GM18520 (cell line): ENCODE results near the gene AFG3L2.

Source experiments
- ATAC-seq: cut with Tn5 transposase; IDR thresholded peaks from one replicate; pipeline ENCODE4 v1.9.1; 2021; ENCODE audit not compliant: unreplicated experiment

Gene AFG3L2

DNA sequence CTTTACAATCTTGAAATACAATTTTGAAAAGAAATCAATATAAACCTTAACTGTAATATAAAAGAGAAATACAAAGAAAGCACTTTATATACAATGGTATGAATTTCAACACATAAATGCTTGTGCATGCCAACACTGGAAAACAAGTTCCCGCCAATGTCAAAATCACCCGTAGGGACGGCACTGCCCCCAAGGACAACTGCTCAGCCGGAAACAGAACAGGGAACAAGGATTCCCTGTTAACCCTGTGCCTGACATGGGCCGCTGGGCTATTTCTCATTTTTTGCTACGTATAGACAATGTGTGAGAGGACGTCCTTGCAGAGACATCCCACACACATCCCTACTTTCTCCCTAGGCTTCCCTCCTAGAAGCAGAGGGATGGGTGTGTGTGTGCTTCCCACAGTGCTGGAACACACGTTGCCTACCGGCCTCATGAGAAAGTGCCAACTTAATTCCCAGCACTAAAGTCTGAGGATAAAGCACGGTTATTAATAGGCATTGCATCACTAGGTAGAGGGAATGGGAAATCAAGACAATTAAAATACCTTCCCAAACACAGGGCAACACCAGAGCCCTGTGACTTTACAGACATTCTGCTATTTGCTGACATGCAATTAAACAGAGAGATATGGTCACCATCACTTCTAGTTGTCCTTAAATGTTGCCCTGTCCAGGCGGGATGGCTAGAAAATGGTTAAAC is 14.4 kb downstream of the AFG3L2 start:
- ATAC-seq = no peak

DNA sequence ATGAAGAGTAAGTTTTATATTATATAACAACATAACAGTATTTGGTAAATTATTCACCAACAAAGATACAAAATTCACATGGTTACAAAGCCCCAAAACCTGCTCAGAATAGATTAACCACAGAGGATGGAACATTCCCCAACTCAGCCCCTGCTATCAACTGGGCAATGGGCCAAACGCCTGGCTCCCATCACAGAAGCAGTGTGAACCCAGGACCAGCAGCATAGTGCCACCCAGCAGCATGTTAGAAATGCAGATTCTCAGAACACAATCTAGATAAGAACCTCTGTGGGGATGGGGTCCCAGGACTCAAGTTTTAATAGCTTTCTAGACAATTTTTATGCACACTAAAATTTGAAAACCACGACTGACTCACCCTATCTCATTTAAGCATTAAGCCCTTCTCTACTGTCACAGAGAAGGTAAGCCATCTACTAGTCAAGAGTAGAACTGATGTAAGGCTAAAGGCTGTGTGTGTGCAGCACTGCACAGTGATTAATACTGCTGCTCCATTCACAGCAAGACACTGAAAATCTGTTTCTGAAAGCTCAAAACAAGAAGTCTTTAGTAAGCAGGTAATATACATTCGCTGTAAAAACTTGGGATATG is 15.2 kb downstream of the AFG3L2 start:
- no peak for ATAC-seq

DNA sequence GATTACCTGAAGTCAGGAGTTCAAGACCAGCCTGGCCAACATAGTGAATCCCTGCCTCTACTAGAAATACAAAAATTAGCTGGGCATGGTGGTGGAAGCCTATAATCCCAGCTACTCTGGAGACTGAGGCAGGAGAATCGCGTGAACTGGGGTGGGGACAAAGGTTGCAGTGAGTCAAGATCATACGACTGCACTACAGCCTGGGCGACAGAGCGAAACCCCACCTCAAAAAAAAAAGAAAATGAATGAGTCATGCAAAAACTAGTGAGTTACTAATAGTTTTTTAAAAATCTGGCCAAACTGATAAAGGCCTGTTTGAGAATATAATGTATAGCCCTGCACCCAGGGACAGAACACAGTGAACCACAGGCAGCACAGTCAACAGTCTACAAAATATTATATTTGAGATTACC is 17.5 kb downstream of the AFG3L2 start:
- ATAC-seq = no peak

DNA sequence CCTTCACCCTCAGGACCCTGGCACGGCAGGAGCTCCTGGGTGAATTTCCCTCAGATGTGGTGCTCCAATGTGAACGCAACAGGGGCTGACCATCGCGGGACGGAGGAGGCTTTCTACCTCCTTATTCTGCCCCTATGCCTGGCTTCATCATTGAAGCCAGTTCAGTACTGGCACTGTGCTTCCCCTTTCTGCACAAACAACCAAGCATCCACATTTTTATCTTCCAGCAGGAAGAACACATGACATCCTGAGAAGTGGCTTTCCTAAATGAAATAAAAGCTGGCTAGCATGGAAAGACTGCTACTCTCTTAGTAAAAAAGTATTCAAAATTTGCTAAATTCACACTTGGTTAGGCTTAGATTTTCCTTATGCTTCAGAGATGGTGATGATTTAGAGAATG is 24.8 kb downstream of the AFG3L2 start:
- ATAC-seq = no peak

DNA sequence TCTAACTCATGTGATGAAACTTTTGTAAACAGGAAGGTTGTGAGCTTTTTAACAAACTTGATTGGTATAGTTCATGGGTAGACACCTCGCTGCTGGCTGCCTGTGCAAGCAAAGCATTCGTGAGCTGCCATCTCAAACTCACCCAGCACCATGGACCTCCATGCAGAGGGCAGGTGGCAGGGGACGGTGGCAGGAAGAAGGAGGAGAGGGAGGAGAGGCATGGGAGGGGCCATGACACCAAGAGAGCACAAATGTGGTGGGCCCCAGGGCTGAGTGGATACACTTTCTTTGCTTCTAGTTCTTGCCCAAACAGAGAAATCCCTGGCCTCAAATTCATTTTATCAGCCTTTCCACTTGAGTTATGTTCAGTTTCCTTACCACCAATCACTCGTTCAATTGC is 29.1 kb downstream of the AFG3L2 start:
- ATAC-seq = no peak

DNA sequence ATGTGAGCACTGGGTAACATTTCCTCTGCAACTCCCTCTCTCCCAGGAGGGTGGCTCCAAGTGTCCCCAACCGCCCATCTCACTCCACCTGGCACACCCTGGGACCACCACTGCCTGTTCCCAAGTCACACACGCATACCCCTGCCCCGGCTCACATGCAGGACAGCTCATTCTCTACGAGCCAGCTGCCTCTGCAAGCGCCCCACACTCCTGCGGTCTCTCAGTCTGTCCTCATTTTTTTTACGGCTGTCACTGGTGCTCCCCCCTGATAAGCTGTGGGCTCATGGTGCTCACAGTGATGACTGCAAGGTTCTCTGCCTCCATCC is 30.8 kb downstream of the AFG3L2 start:
- ATAC-seq = no peak

DNA sequence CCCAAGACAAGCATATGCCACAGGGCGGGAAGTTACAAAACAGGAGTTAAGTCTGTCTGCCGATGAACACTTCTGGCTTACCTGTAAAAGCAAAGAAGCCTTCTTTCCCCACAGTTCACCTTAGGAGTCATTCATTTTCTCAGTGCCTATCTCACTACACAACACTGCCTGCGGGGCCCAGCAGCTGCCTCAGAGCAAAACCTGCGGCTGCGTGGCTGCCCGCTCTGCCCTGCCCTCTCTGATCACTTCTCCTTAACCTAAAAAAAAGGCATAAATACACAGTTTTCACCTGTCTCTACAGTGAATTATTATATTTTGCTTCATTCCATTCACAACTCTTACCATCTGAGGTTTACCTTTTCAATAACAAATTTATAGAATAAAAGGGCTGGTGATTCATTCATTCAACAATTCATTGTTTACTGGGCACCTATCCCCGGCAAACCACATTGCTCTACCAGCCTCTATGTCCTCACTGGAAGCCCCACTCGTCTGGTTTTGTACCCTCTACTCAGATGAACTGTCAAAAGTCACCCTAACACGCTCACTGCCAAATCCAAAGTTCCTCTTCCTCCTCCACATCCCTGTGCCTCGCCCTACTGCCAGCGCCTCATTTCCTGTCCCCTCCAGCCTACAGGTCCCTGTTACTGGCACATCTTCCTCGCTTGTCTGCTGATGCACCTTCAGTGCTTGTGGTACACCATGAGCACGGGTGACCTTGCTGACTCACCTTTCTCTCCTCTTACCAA is 31.4 kb downstream of the AFG3L2 start:
- ATAC-seq = no peak

DNA sequence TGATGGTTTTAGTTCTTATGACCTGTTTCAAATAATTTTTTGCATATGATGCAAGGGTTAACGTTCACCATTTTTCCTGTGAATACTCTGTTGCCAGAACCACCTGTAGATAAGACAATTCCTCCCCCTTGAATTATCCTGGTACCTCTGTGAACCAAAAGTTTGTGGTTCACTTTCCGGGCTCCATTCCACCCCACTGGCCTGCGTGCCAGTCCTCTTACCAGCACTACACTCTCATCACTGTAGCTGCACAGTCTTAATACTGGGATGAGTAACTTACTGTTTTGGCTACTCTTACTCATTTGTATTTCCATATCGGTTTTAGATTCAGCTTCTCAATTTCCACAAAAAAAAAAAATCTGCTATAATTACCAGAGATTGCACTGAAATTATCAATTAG is 34.4 kb downstream of the AFG3L2 start:
- ATAC-seq = no peak

DNA sequence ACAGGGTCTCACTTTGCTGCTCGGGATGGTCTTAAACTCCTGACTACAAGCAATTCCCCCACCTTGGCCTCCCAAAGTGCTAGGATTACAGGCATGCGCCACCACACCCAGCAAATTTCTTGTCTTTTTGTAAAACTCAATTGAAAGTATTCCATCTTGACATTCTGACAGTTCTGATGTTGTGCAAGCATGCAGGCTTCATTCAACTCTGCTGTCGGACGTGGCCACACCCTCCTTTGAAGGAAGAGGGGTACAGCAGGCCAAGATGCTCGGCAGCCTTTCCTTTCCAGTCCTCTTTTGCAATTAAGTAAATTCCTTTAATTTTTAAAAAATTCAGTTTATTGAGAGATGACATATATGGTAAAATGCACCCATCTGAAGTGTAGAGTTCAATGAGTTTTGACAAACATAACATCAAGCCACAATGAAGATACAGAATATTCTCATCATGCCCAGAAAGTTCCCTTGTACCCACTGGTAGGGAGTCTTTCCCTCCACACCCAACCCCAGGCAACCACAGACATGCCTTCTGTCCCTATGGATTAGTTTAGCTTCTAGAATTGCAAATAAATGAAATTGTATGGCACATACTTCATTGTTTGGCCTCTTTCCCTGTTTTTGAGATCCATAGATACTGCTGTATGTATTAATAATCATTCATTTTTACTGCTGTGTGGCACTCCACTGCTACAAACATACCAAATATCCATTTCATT is 35.9 kb downstream of the AFG3L2 start:
- no peak for ATAC-seq

DNA sequence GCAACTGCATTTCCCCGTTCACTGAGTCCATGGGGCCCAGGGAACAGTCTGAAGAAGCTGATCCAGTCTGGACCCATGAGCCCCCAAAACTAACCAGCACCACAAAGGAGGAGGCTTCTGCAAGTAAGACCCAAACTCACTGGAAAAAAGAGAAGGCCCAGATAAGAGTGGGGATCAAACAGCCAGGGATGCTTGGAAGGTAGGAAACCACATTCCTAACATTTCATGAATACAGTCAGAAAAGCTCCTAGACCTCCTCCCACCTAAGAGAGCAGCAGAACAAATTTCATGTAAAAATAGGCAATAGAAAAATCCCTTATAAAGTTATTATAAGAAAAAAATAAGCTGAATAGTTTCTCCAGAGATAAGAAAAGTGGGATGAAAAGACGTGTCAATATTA is 38.6 kb downstream of the AFG3L2 start:
- no peak for ATAC-seq

DNA sequence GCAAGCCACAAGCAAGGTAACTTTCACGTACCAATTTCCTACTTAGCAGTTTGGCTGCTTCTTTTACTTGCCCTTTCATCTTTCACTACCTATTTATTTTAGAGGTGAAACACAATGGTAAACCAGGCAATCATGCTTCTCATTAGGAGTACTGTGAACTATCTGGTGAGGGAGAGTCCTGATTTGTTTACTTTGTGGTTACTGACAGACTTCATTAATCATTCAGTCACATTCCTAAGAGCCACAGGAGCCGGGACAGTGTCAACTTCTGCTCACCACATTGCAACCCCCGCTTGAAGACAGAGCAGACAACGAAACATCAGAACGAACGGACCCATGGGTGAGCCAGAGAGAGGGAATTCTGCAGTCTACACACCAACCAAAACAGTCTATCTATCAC is 40.1 kb downstream of the AFG3L2 start:
- no peak for ATAC-seq

DNA sequence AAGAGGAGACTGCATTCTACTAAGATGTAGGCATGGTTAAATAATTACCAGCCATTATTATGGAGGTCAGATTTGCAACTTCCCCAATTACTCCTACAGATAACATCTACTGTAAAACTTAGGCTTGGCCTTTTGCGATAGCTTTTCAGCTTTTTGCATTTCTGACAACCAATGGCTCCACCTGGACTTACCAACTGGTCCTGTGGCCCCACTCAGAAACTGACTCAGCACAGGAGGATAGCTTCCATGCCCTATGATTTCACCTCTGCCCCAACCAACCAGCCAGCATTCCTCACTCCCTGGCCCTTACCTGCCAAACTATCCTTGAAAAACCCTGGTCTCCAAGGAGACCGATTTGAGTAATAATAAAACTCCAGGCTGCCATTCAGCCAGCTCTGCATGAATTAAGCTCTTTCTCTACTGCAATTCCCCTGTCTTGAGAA is 40.8 kb downstream of the AFG3L2 start:
- ATAC-seq = no peak

DNA sequence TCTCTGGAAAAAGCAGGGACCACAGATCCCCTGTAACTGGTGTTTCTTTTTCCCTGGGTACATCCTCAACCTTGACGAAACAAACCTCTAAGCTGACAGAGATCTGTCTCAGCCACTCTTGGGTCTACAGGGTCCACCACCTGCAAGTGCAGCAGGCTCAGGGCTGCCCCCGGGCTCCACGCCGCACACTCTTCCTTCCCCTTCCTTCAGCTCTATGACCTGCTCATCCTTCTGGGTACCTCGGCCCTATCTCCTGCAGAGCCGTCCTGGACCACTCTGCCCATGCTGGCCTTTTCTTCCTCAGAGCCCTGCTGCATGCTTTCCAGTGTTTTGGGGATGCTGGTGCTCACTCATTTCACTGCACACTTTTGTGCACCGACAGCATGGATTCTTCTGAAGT is 41.5 kb downstream of the AFG3L2 start:
- no peak for ATAC-seq

DNA sequence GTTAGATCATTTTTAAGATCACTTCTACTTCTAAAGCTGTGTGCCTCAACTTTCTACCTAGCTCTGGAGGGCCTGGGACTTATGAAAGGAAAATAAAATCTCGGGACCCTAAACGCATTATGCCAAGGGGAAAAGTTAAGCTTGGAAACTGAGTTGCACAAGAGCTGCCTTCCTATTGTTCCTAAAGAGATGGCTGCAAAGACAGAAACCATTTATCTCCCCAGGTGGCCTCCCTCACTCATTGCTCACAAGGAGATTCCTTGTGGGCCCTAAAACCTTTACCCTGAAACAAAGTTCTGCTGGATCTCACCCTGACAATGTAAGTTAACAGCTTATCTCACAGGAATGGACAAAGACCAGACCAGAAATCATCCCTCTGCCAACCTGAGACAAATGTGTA is 42.2 kb downstream of the AFG3L2 start:
- ATAC-seq = no peak

DNA sequence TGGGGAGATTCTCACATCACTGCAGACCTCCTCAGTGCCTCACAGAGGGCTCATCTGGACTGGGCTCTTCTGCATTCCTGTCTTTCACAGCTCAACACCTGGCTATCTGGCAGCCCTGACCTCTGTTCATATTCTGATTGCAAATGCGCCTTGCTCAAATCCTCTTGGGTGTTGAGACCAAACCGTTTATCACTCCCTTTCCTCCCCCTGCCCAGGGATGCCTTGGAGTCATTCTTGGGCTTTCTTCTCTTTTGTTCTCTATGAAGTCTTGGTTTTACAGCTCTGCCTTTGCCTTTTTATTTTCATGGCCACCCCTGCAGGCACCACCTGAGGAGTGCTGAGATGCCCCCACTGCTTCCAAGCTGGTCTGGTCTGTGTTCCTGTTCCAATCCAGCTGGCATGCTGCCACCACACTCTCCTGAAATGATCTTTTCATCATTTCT is 42.6 kb downstream of the AFG3L2 start:
- no peak for ATAC-seq

DNA sequence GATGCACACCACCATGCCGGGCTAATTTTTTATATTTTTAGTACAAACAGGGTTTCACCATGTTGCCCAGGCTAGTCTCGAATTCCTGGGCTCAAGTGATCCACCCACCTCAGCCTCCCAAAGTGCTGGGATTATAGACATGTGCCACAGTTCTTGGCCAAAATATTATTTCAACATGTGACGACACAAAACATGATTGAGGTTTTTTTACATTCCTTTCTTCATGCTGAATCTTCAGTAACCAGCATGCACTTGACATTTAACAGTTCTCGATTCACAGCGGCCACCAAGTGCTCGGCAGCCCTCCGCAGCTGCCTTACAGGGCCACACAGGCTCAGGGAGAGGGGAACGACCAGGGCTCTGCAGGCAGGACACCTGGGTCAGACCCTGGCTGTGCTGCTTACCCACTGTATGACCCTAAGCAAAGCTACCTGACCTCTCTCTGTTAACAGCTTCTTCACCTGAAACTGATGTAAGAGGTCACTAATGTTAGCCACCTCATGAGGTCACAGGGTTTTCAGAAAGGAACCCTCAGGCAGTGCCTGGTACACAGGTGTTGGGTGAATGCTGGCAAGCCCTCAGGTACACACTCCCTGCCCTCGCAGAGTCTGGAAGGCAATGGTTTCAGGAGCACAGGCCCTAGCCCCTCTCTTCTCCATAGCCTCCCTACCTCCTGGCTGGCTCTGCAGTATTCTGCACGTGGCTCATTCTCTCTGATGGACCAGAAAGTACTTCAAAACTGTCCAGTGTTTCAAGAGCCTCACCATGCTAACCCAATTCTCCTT is 43.3 kb downstream of the AFG3L2 start:
- ATAC-seq = no peak

DNA sequence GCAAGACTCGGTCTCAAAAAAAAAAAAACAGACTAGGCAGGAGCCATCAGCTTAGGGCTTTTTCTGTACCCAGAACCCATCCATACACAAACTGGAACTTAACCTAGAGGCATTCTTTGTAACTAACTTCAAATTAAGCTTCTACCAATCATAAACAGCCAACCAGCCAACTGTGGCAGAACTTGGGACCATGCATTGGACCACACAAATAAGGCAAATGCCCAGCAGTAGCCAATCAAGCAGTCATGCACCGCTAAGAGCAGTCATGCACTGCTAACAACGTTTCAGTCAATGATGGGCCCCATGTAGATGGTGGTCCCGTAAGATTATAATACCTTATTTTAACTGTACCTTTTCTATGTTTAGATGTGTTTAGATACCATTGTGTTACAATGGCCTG is 46.3 kb downstream of the AFG3L2 start:
- ATAC-seq = no peak

DNA sequence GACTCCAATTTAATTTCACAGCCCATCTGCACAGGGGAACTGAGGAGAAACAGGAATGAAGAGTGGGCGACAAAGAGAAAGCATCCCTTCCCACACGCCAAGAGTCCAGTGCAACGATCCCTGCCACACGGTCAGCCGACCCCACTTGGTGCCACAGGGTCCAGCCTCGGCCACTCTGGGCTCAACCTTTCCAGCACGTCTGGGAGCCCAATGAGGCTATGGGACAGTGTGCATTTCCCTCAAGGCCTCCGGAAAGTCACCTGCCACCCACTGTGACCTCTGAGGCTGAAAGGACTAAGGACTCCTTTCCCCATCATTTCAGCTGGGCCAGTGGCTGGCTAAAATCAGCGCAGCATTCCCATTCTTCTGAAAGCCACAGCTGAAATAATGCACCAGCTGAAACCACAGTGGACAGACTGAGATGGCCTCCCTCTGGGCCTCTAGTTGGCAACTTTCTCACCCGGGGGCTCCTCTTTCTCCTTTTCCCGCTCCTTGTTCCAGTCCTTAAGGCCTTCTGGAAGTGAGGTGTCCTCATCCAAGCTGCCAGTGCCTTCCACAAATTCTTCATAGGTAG is 47.8 kb downstream of the AFG3L2 start:
- ATAC-seq = no peak

DNA sequence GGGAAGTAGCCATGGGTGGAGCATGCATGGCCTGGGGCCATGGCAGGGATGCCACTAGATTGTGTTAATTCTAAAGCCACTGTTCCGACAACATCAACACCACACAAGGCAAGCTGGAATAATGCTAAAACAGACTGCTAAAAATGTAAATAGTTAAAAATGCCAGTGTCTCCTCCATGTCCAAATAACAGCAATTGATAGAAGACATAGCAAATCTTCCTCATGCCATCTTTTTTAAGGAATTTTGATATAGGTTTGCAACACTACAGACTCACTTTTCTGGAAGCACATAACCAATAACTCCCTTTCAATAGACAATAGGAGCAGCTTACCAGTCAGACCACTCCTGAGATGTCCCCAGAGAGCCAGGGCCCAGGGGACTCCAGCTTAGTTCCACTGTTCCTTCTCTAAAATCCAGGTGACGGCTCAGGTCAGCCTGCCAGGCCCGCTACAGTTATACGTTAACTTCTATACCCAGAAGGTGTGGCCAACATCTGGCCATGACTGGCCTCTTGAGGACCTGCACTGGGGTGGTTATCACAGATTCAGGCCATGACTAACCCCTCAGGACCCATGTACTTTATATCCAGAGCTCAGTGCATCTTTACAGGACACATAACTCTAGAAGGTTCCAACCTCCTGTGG is 48.7 kb downstream of the AFG3L2 start:
- ATAC-seq = no peak

DNA sequence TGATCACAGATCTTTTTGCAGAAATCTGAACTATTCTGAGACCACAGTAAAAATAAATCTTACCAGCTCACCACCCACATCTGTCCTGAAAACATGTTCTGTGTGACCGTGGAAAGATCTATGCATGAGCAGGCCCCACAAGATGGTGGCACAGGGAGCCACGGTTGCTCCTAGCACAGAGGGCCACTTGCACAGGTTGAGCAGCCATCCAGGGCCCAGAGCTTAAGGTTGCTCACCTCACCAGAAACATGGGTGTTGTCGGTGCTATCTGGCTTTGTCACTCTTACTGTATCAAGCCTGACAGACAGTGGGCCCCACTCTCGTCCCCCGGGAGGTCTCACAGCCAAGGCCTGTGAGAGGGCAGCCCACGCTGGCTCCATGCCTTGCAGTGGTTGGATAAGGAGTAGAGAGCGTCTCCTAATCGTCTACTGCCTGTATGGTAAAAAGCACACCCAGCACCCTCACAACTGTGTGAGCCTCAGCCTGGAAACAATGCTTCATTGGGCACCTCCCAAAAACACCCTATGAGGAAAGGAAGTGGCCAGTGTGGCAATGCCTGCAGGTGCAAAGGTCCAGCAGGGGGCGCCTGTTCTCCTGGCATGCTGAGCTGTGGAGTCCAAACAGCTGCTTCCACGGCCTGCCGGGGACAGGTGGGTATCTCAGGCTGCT is 49.4 kb downstream of the AFG3L2 start:
- no peak for ATAC-seq
